HG03139 (cell line): ENCODE measurements around the gene TBC1D5.
"Not testable (repeated sequence)": the region's sequence is repeated elsewhere in the genome, so short reads cannot be mapped to it uniquely, and the experiment has no call there.

ENCODE experiments used
- ATAC-seq: cut with Tn5 transposase; IDR thresholded peaks from one replicate; pipeline ENCODE4 v1.9.1; 2021; ENCODE audit not compliant: unreplicated experiment

Gene TBC1D5

GRCh38 chr3:17717411-17717810, 25.0 kb downstream of the TBC1D5 start:
- ATAC-seq, result no peak

- no peak for ATAC-seq
These were observed 28.0 kb downstream of the TBC1D5 start for GRCh38 chr3:17714473-17714872.

GRCh38 chr3:17709236-17709810, 33.1 kb downstream of the TBC1D5 start:
- no peak for ATAC-seq

GRCh38 chr3:17707813-17708543, 34.5 kb downstream of the TBC1D5 start:
- no peak for ATAC-seq

GRCh38 chr3:17705991-17706390, 36.4 kb downstream of the TBC1D5 start:
- ATAC-seq, result not testable (repeated sequence)

- not testable (repeated sequence) for ATAC-seq
These were observed 42.6 kb downstream of the TBC1D5 start for GRCh38 chr3:17699815-17700214.

- not testable (repeated sequence) for ATAC-seq
These were observed 46.8 kb downstream of the TBC1D5 start for GRCh38 chr3:17695665-17696064.

- ATAC-seq, result not testable (repeated sequence)
These were observed 48.8 kb downstream of the TBC1D5 start for GRCh38 chr3:17693670-17693999.

GRCh38 chr3:17692846-17693669, 49.4 kb downstream of the TBC1D5 start:
- not testable (repeated sequence) for ATAC-seq

- ATAC-seq, result no peak
These were observed 54.9 kb downstream of the TBC1D5 start for GRCh38 chr3:17687566-17687965.

- ATAC-seq, result no peak
These were observed 55.8 kb downstream of the TBC1D5 start for GRCh38 chr3:17686613-17687012.

GRCh38 chr3:17683542-17684207, 58.8 kb downstream of the TBC1D5 start:
- no peak for ATAC-seq

- ATAC-seq, result no peak
These were observed 61.9 kb downstream of the TBC1D5 start for GRCh38 chr3:17680530-17680929.

- peak; percentile 80 for ATAC-seq
These were observed 64.2 kb downstream of the TBC1D5 start for GRCh38 chr3:17678116-17678741.

- no peak for ATAC-seq
These were observed 68.2 kb downstream of the TBC1D5 start for GRCh38 chr3:17674082-17674686.

- ATAC-seq, result no peak
These were observed 69.9 kb downstream of the TBC1D5 start for GRCh38 chr3:17672506-17672905.

GRCh38 chr3:17670749-17671148, 71.7 kb downstream of the TBC1D5 start:
- ATAC-seq, result no peak

- ATAC-seq, result no peak
These were observed 77.5 kb downstream of the TBC1D5 start for GRCh38 chr3:17664923-17665322.

GRCh38 chr3:17656264-17656663, 86.2 kb downstream of the TBC1D5 start:
- ATAC-seq, result no peak

- no peak for ATAC-seq
These were observed 86.7 kb downstream of the TBC1D5 start for GRCh38 chr3:17655743-17656142.

- not testable (repeated sequence) for ATAC-seq
These were observed 92.7 kb downstream of the TBC1D5 start for GRCh38 chr3:17649748-17650147.
